H1 (cell line): Measurements from ENCODE around the gene ERI2. TPM values are rescaled to one million over a fixed set of nuclear protein-coding genes. Genes with fewer than 3 reads are reported as not detected.

Experiments
- CTCF ChIA-PET: fragments of 300-600 bp; sonication (Branson Sonifier 250); formaldehyde crosslinking; loops from one replicate; lab custom pipeline; 2021; ENCODE audit not compliant: partially characterized antibody; lab: Charles Lee
- POLR2A ChIA-PET: fragments of 300-600 bp; sonication (Branson Sonifier 250); formaldehyde crosslinking; loops from one replicate; lab custom pipeline; 2021; ENCODE audit warnings: inconsistent platforms; ENCODE audit not compliant: partially characterized antibody; lab: Charles Lee
- DNase-seq, 2 experiments: peaks; one replicate each; pipeline versions ENCODE4 v3.0.0 to v3.0.0-alpha.2; 2010 to 2022; ENCODE audit warnings: low spot score in 2 of 2, low read depth in 1 of 2, mixed read lengths in 1 of 2
- FAIRE-seq: peaks from 2 replicates; lab custom pipeline; 2011; peaks lifted over from hg19 to GRCh38; lab: Jason Lieb, UNC
- H2AFZ ChIP-seq: 2 replicates; pipeline ENCODE4 v1.8.1; 2012; ENCODE audit warnings: low read length, inconsistent platforms
- H2AK5ac ChIP-seq: 2 replicates; pipeline ENCODE4 v1.6.1; 2013; ENCODE audit warnings: low read depth, low read length
- H2BK120ac ChIP-seq: replicated peaks from 2 replicates; pipeline ENCODE3; 2013; ENCODE audit warnings: low read depth, low read length, inconsistent platforms
- H2BK12ac ChIP-seq: 2 replicates; pipeline ENCODE4 v1.6.1; 2013; ENCODE audit warnings: low read depth, low read length
- H2BK15ac ChIP-seq: 2 replicates; pipeline ENCODE4 v1.6.1; 2013; ENCODE audit warnings: low read length
- H2BK20ac ChIP-seq: 2 replicates; pipeline ENCODE4 v1.6.1; 2013; ENCODE audit warnings: low read length
- H2BK5ac ChIP-seq: 2 replicates; pipeline ENCODE4 v1.6.1; 2013; ENCODE audit warnings: low read depth, low read length
- H3K14ac ChIP-seq: 2 replicates; pipeline ENCODE4 v1.6.1; 2013; ENCODE audit warnings: inconsistent platforms; ENCODE audit not compliant: insufficient read length
- H3K18ac ChIP-seq: 2 replicates; pipeline ENCODE4 v1.6.1; 2013; ENCODE audit warnings: low read length; ENCODE audit errors: extremely low read depth
- H3K23ac ChIP-seq: 2 replicates; pipeline ENCODE4 v1.6.1; 2013; ENCODE audit warnings: inconsistent platforms; ENCODE audit not compliant: insufficient read length
- H3K23me2 ChIP-seq: 2 replicates; pipeline ENCODE4 v1.6.1; 2013; ENCODE audit warnings: low read depth, low read length
- H3K27ac ChIP-seq: 2 replicates; pipeline ENCODE4 v1.6.1; 2011; ENCODE audit warnings: low read depth, low read length, inconsistent platforms
- H3K27me3 ChIP-seq, 4 experiments: replicated peaks in 1 of 4; 1 replicate in 1 of 4; 2 replicates in 3 of 4; pipeline versions ENCODE4 v1.6.1 to v1.8.1; 2011 to 2013; ENCODE audit warnings: low read length in 3 of 4, mild to moderate bottlenecking in 3 of 4, inconsistent platforms in 2 of 4, mixed read lengths in 2 of 4, moderate library complexity in 1 of 4; ENCODE audit not compliant: control insufficient read depth in 3 of 4, insufficient read depth in 3 of 4; ENCODE audit errors: extremely low read depth in 1 of 4
- H3K36me3 ChIP-seq, 4 experiments: 2 replicates each; pipeline versions ENCODE4 v1.6.1 to v1.8.1; 2011 to 2013; ENCODE audit warnings: mild to moderate bottlenecking in 4 of 4, low read length in 3 of 4, moderate library complexity in 2 of 4, control low read depth in 1 of 4, inconsistent platforms in 1 of 4; ENCODE audit not compliant: insufficient read depth in 4 of 4, control insufficient read depth in 2 of 4
- H3K4ac ChIP-seq: replicated peaks from 2 replicates; pipeline ENCODE3; 2013; ENCODE audit warnings: low read length, low read depth, mixed read lengths, inconsistent platforms; ENCODE audit not compliant: insufficient read length
- H3K4me1 ChIP-seq, 4 experiments: replicated peaks in 1 of 4; 1 replicate in 1 of 4; 2 replicates in 3 of 4; pipeline versions ENCODE4 v1.6.1 to v1.8.1; 2011 to 2013; ENCODE audit warnings: low read length in 3 of 4, inconsistent platforms in 2 of 4, mixed read lengths in 1 of 4; ENCODE audit not compliant: insufficient read depth in 4 of 4, control insufficient read depth in 3 of 4
- H3K4me2 ChIP-seq, 2 experiments: 2 replicates each; pipeline versions ENCODE4 v1.6.1 to v1.8.1; 2011 to 2013; ENCODE audit warnings: low read depth in 2 of 2, low read length in 2 of 2, control low read depth in 1 of 2, inconsistent platforms in 1 of 2, mild to moderate bottlenecking in 1 of 2; ENCODE audit not compliant: insufficient read depth in 1 of 2
- H3K4me3 ChIP-seq, 4 experiments: fragments of 200-600, 300-600 bp in 1 of 4; sonication (generic), shearing (Covaris generic), sonication (Bioruptor Twin) in 1 of 4; 2 replicates each; pipeline versions ENCODE4 v1.5.1 to v1.8.1; 2011 to 2016; ENCODE audit warnings: low read length in 4 of 4, low read depth in 3 of 4, control low read depth in 2 of 4, inconsistent platforms in 2 of 4, mild to moderate bottlenecking in 2 of 4, mixed read lengths in 1 of 4, moderate library complexity in 1 of 4; ENCODE audit not compliant: insufficient read depth in 2 of 4; ENCODE audit errors: extremely low read depth in 1 of 4
- H3K56ac ChIP-seq: replicated peaks from 2 replicates; pipeline ENCODE3; 2013; ENCODE audit warnings: low read depth, mild to moderate bottlenecking, mixed read lengths, low read length, inconsistent platforms; ENCODE audit not compliant: insufficient read length
- H3K79me1 ChIP-seq: 2 replicates; pipeline ENCODE4 v1.6.1; 2013; ENCODE audit warnings: low read depth, low read length, control low read depth
- H3K79me2 ChIP-seq, 2 experiments: 2 replicates each; pipeline versions ENCODE4 v1.6.1 to v1.8.1; 2012 to 2013; ENCODE audit warnings: low read length in 2 of 2, mild to moderate bottlenecking in 2 of 2, inconsistent platforms in 1 of 2; ENCODE audit not compliant: insufficient read depth in 2 of 2, control insufficient read depth in 1 of 2
- H3K9ac ChIP-seq, 4 experiments: replicated peaks in 1 of 4; 1 replicate in 1 of 4; 2 replicates in 3 of 4; pipeline versions ENCODE4 v1.6.1 to v1.8.1; 2011 to 2013; ENCODE audit warnings: low read depth in 3 of 4, low read length in 3 of 4, control low read depth in 2 of 4, mild to moderate bottlenecking in 2 of 4, moderate library complexity in 2 of 4, inconsistent platforms in 1 of 4; ENCODE audit errors: extremely low read depth in 1 of 4
- H3K9me3 ChIP-seq, 2 experiments: 2 replicates each; pipeline versions ENCODE4 v1.6.1 to v1.8.1; 2012 to 2013; ENCODE audit warnings: mild to moderate bottlenecking in 2 of 2, moderate library complexity in 2 of 2, control low read depth in 1 of 2, inconsistent platforms in 1 of 2, low read depth in 1 of 2, low read length in 1 of 2, mixed read lengths in 1 of 2; ENCODE audit not compliant: insufficient read depth in 2 of 2
- H4K20me1 ChIP-seq, 2 experiments: replicated peaks in 1 of 2; 2 replicates each; pipeline versions ENCODE3 to v1.8.1; 2011 to 2013; ENCODE audit warnings: inconsistent platforms in 2 of 2, low read length in 2 of 2, mild to moderate bottlenecking in 1 of 2; ENCODE audit not compliant: insufficient read depth in 2 of 2, control insufficient read depth in 1 of 2
- H4K5ac ChIP-seq: 2 replicates; pipeline ENCODE4 v1.6.1; 2013; ENCODE audit warnings: low read length, low read depth, mixed read lengths, inconsistent platforms; ENCODE audit not compliant: insufficient read length
- H4K8ac ChIP-seq: 2 replicates; pipeline ENCODE4 v1.8.0; 2013; ENCODE audit warnings: mild to moderate bottlenecking, moderate library complexity, low read length, inconsistent platforms; ENCODE audit not compliant: insufficient read depth; ENCODE audit errors: extremely low read depth
- H4K91ac ChIP-seq: replicated peaks from 2 replicates; pipeline ENCODE3; 2013; ENCODE audit warnings: low read length, mixed read lengths, inconsistent platforms; ENCODE audit not compliant: insufficient read length
- CHD1 ChIP-seq: IDR thresholded peaks from 2 replicates; pipeline ENCODE4 v1.6.1; 2012; ENCODE audit warnings: low read depth, low read length, improper control_type of control experiment
- CTCF ChIP-seq, 3 experiments: IDR thresholded peaks; 1 replicate in 2 of 3; 2 replicates in 1 of 3; pipeline versions ENCODE4 v1.5.1 to v1.6.1; 2011; ENCODE audit warnings: low read length in 3 of 3, mild to moderate bottlenecking in 3 of 3, inconsistent platforms in 2 of 3, low read depth in 1 of 3, moderate library complexity in 1 of 3; ENCODE audit not compliant: insufficient read depth in 1 of 3; ENCODE audit errors: control extremely low read depth in 1 of 3
- EGR1 ChIP-seq: IDR thresholded peaks from 2 replicates; pipeline ENCODE4 v1.6.1; 2011; ENCODE audit warnings: low read depth, low read length, borderline replicate concordance
- GABPA ChIP-seq: IDR thresholded peaks from 2 replicates; pipeline ENCODE4 v1.6.1; 2011; ENCODE audit warnings: mild to moderate bottlenecking, low read length, moderate library complexity, borderline replicate concordance; ENCODE audit not compliant: insufficient read depth
- KDM1A ChIP-seq: fragments of 200-600, 300-600 bp; sonication (generic); IDR thresholded peaks from 2 replicates; pipeline ENCODE4 v1.7.1; 2016; ENCODE audit warnings: mild to moderate bottlenecking, low read length, borderline replicate concordance
- KDM4A ChIP-seq: IDR thresholded peaks from one replicate; pipeline ENCODE4 v1.7.1; 2012; ENCODE audit warnings: low read depth, mild to moderate bottlenecking, moderate library complexity, low read length, inconsistent platforms; ENCODE audit not compliant: severe bottlenecking
- POLR2AphosphoS5 ChIP-seq: IDR thresholded peaks from 2 replicates; pipeline ENCODE4 v1.6.1; 2011; ENCODE audit warnings: low read depth, low read length
- RFX5 ChIP-seq: IDR thresholded peaks from 2 replicates; pipeline ENCODE4 v1.6.1; 2011; ENCODE audit warnings: low read depth, low read length, improper control_type of control experiment, borderline replicate concordance
- SRF ChIP-seq: IDR thresholded peaks from 2 replicates; pipeline ENCODE4 v1.6.1; 2011; ENCODE audit warnings: mild to moderate bottlenecking, low read depth, low read length, moderate library complexity
- TCF12 ChIP-seq: IDR thresholded peaks from 2 replicates; pipeline ENCODE4 v1.6.1; 2011; ENCODE audit warnings: low read depth, mild to moderate bottlenecking, low read length
- WGBS, 2 experiments: shearing (Covaris generic) in 1 of 2; methylation state at CpG; one replicate each; pipeline versions ENCODE4 v1.1.6 to v1.1.7; 2013 to 2015; ENCODE audit warnings: low lambda C conversion rate in 2 of 2, mixed read lengths in 2 of 2, inconsistent platforms in 1 of 2, low coverage in 1 of 2, missing lambda C conversion rate in 1 of 2; ENCODE audit not compliant: insufficient replicate concordance in 2 of 2, insufficient coverage in 1 of 2, insufficient read length in 1 of 2; ENCODE audit errors: extremely low coverage in 1 of 2, missing lambda C conversion rate in 1 of 2; 5-methylcytosine and 5-hydroxymethylcytosine counted together
- polyA plus RNA-seq, 7 experiments: library from polyadenylated mRNA; depleted of rRNA in 3 of 7; stranded (reverse) in 5 of 7; unstranded in 2 of 7; fragments of >200 nt in 5 of 7; fragments of 200-250 nt in 2 of 7; gene quantifications; 1 replicate in 5 of 7; 2 replicates in 1 of 7; 4 replicates in 1 of 7; pipeline versions ENCODE4 v1.2.1 to v1.2.3, GENCODE V29; 2011 to 2013; ENCODE audit warnings: missing spikeins in 2 of 7, mixed read lengths in 2 of 7
- total RNA-seq: library from RNA; stranded (reverse); fragmentation: NEBNext Ultra II Directional; extraction: Animal tissue kit (Norgen Biotek cat#: 25700); gene quantifications from 2 replicates; pipeline ENCODE4 v1.2.1, GENCODE V29; 2021

ERI2 gene
- total and polyA plus RNA-seq, 2 of the 8 experiments (the other 6 are each of a cell fraction or from before 2014, with no cell fraction given): 11.0 to 12.6 TPM

- CTCF ChIA-PET: interaction anchor here (0.6 to 1.9 kb wide), 6 partner anchors 12 to 310 kb away, joined by 3 to 6 read pairs (median 4); partner anchors contain the start of genes ERI2 and REXO5
- no peaks in the 10 kb centered on the region for H3K27me3 ChIP-seq
- no peaks in the 10 kb centered on the region for H4K20me1 ChIP-seq
- TF ChIP-seq SRF (no peak), CTCF (IDR thresholded peaks at IDR 0.05; ENCODE audit: control extremely low read depth in 1 of 3, insufficient read depth in 1 of 3, low read depth in 1 of 3, low read length in 3 of 3) (no peak), GABPA (no peak), KDM1A (no peak), TCF12 (no peak), CHD1 (no peak), KDM4A (no peak), RFX5 (no peak), POLR2AphosphoS5 (no peak), EGR1 (no peak)
These were observed 14.2 kb downstream of the ERI2 start for GRCh38 chr16:20791923-20792612.

More at GRCh38 chr16:20791923-20792612, 14.2 kb downstream of the ERI2 start:
- peaks cover 0 to 5% (median 1%) of the 10 kb centered on the region in 4 experiments; a peak in 2 of 7 replicates for H3K4me1 ChIP-seq
- H2BK120ac ChIP-seq: no peak overlapping the region
- H3K27ac ChIP-seq: no peak overlapping the region
- POLR2A ChIA-PET: interaction anchor here (0.6 to 2.3 kb wide), 4 partner anchors 12 to 257 kb away, joined by 3 to 10 read pairs (median 5); partner anchors contain the start of genes ERI2 and REXO5
- no peak overlapping the region for H2AK5ac ChIP-seq
- H2BK20ac ChIP-seq: no peak overlapping the region
- WGBS, 2 experiments: 93% methylated on average over 4 of the region's 5 CpGs; no CpG with 5 or more reads in 1 of the 2 experiments
- H3K14ac ChIP-seq: no peak overlapping the region
- H2BK5ac ChIP-seq: no peak overlapping the region
- no peak overlapping the region for H3K4me3 ChIP-seq
- H3K9me3 ChIP-seq: no peaks in the 10 kb centered on the region
- H3K4ac ChIP-seq: no peak overlapping the region
- H3K4me2 ChIP-seq: no peak overlapping the region
- no peak overlapping the region for H2AFZ ChIP-seq
- no peak overlapping the region for H2BK15ac ChIP-seq
- no peaks in the 10 kb centered on the region for H3K23me2 ChIP-seq
- no peak overlapping the region for H4K5ac ChIP-seq
- H3K79me1 ChIP-seq: no peaks in the 10 kb centered on the region
- H4K91ac ChIP-seq: no peak overlapping the region
- FAIRE-seq: no peak
- no peaks in the 10 kb centered on the region; a peak in 1 of 8 replicates for H3K36me3 ChIP-seq
- no peak overlapping the region for H3K9ac ChIP-seq
- no peak for DNase-seq
- H3K56ac ChIP-seq: no peak overlapping the region
- no peak overlapping the region for H3K18ac ChIP-seq
- H4K8ac ChIP-seq: no peak overlapping the region
- H2BK12ac ChIP-seq: no peak overlapping the region
- no peaks in the 10 kb centered on the region for H3K79me2 ChIP-seq
- no peak overlapping the region for H3K23ac ChIP-seq
